Neural progenitor cell (in vitro differentiated cells): ENCODE results near the gene GAD1. TPM values are rescaled to one million over a fixed set of nuclear protein-coding genes. Genes with fewer than 3 reads are reported as not detected.

Experiments
- DNase-seq: peaks from one replicate; pipeline ENCODE4 v3.0.0-alpha.2; 2016; ENCODE audit warnings: low spot score
- H2AFZ ChIP-seq: fragments of 200-600 bp; sonication (generic); replicated peaks from 2 replicates; pipeline ENCODE4 v1.6.1; 2016; ENCODE audit warnings: antibody characterized with exemption
- H3F3A ChIP-seq: fragments of 200-600 bp; sonication (generic); 2 replicates; pipeline ENCODE4 v1.6.1; 2016; ENCODE audit warnings: antibody characterized with exemption, low read depth
- H3K27ac ChIP-seq: fragments of 200-600 bp; sonication (generic); 2 replicates; pipeline ENCODE4 v1.5.1; 2016; ENCODE audit warnings: mild to moderate bottlenecking
- H3K27me3 ChIP-seq: fragments of 200-600 bp; sonication (generic); 2 replicates; pipeline ENCODE4 v1.6.1; 2016; ENCODE audit warnings: mild to moderate bottlenecking, moderate library complexity
- H3K36me3 ChIP-seq: fragments of 200-600 bp; sonication (generic); 2 replicates; pipeline ENCODE4 v1.5.1; 2016
- H3K4me1 ChIP-seq: fragments of 200-600 bp; sonication (generic); 2 replicates; pipeline ENCODE4 v1.6.1; 2016; ENCODE audit warnings: mixed run types
- H3K4me2 ChIP-seq: fragments of 200-600 bp; sonication (generic); 2 replicates; pipeline ENCODE4 v1.6.1; 2016
- H3K4me3 ChIP-seq: fragments of 200-600 bp; sonication (generic); 2 replicates; pipeline ENCODE4 v1.5.1; 2016
- H3K79me2 ChIP-seq: fragments of 200-600 bp; sonication (generic); 2 replicates; pipeline ENCODE4 v1.6.1; 2016; ENCODE audit warnings: low read depth
- H3K9ac ChIP-seq: fragments of 200-600 bp; sonication (generic); 2 replicates; pipeline ENCODE4 v1.6.1; 2016
- H3K9me3 ChIP-seq: fragments of 200-600 bp; sonication (generic); 2 replicates; pipeline ENCODE4 v1.5.1; 2016; ENCODE audit warnings: low read depth
- H4K20me1 ChIP-seq: fragments of 200-600 bp; sonication (generic); 2 replicates; pipeline ENCODE4 v1.6.1; 2016; ENCODE audit warnings: low read depth
- H3K27ac Mint-ChIP-seq: 3 replicates; pipeline ENCODE4 v1.8.0; 2021; ENCODE audit warnings: mixed read lengths
- H3K27me3 Mint-ChIP-seq: 2 replicates; pipeline ENCODE4 v1.8.0; 2022; ENCODE audit warnings: low read depth, mild to moderate bottlenecking, inconsistent platforms, moderate library complexity, mixed read lengths; ENCODE audit not compliant: insufficient read depth
- H3K36me3 Mint-ChIP-seq: 3 replicates; pipeline ENCODE4 v1.8.0; 2021; ENCODE audit warnings: mixed read lengths
- H3K4me1 Mint-ChIP-seq: 3 replicates; pipeline ENCODE4 v1.8.0; 2021; ENCODE audit warnings: mixed read lengths
- H3K4me3 Mint-ChIP-seq: 3 replicates; pipeline ENCODE4 v1.8.0; 2021; ENCODE audit warnings: mild to moderate bottlenecking, moderate library complexity, mixed read lengths
- H3K9me3 Mint-ChIP-seq: 3 replicates; pipeline ENCODE4 v1.8.0; 2020; ENCODE audit warnings: mixed read lengths
- EZH2 ChIP-seq: fragments of 200-600 bp; sonication (generic); IDR thresholded peaks from 2 replicates; pipeline ENCODE4 v1.6.1; 2017; ENCODE audit warnings: antibody characterized with exemption, mild to moderate bottlenecking, moderate library complexity
- EZH2phosphoT487 ChIP-seq: fragments of 200-600 bp; sonication (generic); IDR thresholded peaks from 2 replicates; pipeline ENCODE4 v1.6.1; 2017; ENCODE audit warnings: antibody characterized with exemption
- total RNA-seq: library from RNA; depleted of rRNA; stranded (reverse); fragments of >200 nt; gene quantifications from 2 replicates; pipeline ENCODE4 v1.2.3, GENCODE V29; 2015; ENCODE audit warnings: low replicate concordance
- TF ChIP-seq, protein P1 (sequence below): fragments of 200-600 bp; sonication (generic); IDR thresholded peaks from 2 replicates; pipeline ENCODE4 v1.5.1; 2017; ENCODE audit warnings: antibody characterized with exemption, mild to moderate bottlenecking

The GAD1 gene
- 5.2 and 10.7 TPM in 2 replicates for total RNA-seq

DNA sequence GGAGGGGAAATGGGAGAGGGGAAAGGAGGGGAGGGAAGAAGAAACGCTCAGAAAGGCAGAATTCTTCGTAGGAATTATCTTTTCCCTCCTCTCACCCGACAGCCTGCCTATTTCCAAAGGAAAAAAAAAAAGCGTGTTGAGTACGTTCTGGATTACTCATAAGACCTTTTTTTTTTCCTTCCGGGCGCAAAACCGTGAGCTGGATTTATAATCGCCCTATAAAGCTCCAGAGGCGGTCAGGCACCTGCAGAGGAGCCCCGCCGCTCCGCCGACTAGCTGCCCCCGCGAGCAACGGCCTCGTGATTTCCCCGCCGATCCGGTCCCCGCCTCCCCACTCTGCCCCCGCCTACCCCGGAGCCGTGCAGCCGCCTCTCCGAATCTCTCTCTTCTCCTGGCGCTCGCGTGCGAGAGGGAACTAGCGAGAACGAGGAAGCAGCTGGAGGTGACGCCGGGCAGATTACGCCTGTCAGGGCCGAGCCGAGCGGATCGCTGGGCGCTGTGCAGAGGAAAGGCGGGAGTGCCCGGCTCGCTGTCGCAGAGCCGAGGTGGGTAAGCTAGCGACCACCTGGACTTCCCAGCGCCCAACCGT, at the start of gene GAD1:
TSS of gene GAD1 (plus strand) at position 384 of the 589 bp plus-strand sequence. CDS start 1,705 bp downstream, outside the sequence.
- Histone ChIP-seq H3K27ac (no peak within 1 kb of the TSS), H3K9me3 (no peaks in the 10 kb centered on the region), H3K9ac (no peak within 1 kb of the TSS), H2AFZ (peak within 1 kb of the TSS; percentile 81), H3F3A (peaks cover 83% of the 10 kb centered on the region), H3K4me1 (peaks cover 58% of the 10 kb centered on the region), H3K27me3 (peaks cover 88% of the 10 kb centered on the region), H3K79me2 (no peaks in the 10 kb centered on the region), H3K4me3 (peak within 1 kb of the TSS; percentile 60), H3K4me2 (peak within 1 kb of the TSS; percentile 96), H4K20me1 (peaks cover 38% of the 10 kb centered on the region), H3K36me3 (no peaks in the 10 kb centered on the region)
- TF ChIP-seq EZH2phosphoT487 (no peak), EZH2 (peak; percentile 18)
- DNase-seq, result peak; percentile 82
- H3K27me3 Mint-ChIP-seq, result peaks cover 82% of the 10 kb centered on the region
- H3K4me3 Mint-ChIP-seq, result peak within 1 kb of the TSS; percentile 88
- H3K9me3 Mint-ChIP-seq, result no peaks in the 10 kb centered on the region
- H3K27ac Mint-ChIP-seq, result no peak within 1 kb of the TSS
- peaks cover 63% of the 10 kb centered on the region for H3K4me1 Mint-ChIP-seq
- H3K36me3 Mint-ChIP-seq, result no peaks in the 10 kb centered on the region

DNA sequence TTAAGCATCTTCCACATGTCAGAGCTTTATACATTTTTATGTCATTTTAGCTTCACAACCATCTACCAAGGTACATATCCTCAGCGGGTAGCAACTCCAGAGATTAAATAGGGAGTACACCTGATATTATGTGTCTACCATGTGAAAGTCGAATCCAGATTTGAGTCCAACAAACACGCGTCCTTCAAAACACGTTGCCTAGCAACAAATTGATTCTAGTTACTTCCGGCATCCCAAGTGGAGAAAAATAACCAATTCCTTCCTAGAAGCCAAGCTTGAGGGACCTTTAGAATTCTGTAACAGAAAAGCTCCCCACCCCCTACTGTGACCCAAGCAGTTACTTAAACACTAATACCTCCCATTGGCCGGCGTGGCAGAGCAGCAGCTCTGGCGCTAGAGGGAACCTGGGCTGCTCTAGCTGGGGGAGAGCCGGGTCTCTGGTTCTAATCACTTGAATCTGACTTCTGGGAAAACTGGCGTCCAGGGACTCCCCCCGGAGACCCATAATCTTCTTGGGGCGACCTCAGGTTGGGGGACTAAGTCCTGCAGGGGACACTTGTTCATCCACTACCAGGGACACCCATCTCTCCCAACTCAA, 46.6 kb upstream of the GAD1 start, which contains the start of gene ERICH2:
TSS of gene ERICH2 (plus strand) at position 371 of the 598 bp plus-strand sequence. CDS start 304 bp downstream, outside the sequence.
- H3K27me3 ChIP-seq, result no peaks in the 10 kb centered on the region
- H3K9ac ChIP-seq, result no peak within 1 kb of the TSS
- H2AFZ ChIP-seq, result peak within 1 kb of the TSS; percentile 71
- no peak for TF ChIP-seq EZH2
- TF ChIP-seq, protein P1, sequence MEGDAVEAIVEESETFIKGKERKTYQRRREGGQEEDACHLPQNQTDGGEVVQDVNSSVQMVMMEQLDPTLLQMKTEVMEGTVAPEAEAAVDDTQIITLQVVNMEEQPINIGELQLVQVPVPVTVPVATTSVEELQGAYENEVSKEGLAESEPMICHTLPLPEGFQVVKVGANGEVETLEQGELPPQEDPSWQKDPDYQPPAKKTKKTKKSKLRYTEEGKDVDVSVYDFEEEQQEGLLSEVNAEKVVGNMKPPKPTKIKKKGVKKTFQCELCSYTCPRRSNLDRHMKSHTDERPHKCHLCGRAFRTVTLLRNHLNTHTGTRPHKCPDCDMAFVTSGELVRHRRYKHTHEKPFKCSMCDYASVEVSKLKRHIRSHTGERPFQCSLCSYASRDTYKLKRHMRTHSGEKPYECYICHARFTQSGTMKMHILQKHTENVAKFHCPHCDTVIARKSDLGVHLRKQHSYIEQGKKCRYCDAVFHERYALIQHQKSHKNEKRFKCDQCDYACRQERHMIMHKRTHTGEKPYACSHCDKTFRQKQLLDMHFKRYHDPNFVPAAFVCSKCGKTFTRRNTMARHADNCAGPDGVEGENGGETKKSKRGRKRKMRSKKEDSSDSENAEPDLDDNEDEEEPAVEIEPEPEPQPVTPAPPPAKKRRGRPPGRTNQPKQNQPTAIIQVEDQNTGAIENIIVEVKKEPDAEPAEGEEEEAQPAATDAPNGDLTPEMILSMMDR, result peak; percentile 38
- H3K9me3 Mint-ChIP-seq, result no peaks in the 10 kb centered on the region
- no peak within 1 kb of the TSS for H3K27ac Mint-ChIP-seq
- no peaks in the 10 kb centered on the region for H3K9me3 ChIP-seq
- H3K4me2 ChIP-seq, result peak within 1 kb of the TSS; percentile 82
- no peaks in the 10 kb centered on the region for H4K20me1 ChIP-seq
- peaks cover 5% of the 10 kb centered on the region for H3K27me3 Mint-ChIP-seq
- H3K4me1 ChIP-seq, result peaks cover 28% of the 10 kb centered on the region
- no peaks in the 10 kb centered on the region for H3K36me3 Mint-ChIP-seq
- peaks cover 18% of the 10 kb centered on the region for H3F3A ChIP-seq
- peak within 1 kb of the TSS; percentile 88 for H3K4me3 Mint-ChIP-seq
- DNase-seq, result peak; percentile 93
- H3K4me1 Mint-ChIP-seq, result peaks cover 31% of the 10 kb centered on the region
- peaks cover 12% of the 10 kb centered on the region for H3K79me2 ChIP-seq
- H3K27ac ChIP-seq, result peak within 1 kb of the TSS; percentile 64
- H3K36me3 ChIP-seq, result no peaks in the 10 kb centered on the region
- peak within 1 kb of the TSS; percentile 63 for H3K4me3 ChIP-seq

DNA sequence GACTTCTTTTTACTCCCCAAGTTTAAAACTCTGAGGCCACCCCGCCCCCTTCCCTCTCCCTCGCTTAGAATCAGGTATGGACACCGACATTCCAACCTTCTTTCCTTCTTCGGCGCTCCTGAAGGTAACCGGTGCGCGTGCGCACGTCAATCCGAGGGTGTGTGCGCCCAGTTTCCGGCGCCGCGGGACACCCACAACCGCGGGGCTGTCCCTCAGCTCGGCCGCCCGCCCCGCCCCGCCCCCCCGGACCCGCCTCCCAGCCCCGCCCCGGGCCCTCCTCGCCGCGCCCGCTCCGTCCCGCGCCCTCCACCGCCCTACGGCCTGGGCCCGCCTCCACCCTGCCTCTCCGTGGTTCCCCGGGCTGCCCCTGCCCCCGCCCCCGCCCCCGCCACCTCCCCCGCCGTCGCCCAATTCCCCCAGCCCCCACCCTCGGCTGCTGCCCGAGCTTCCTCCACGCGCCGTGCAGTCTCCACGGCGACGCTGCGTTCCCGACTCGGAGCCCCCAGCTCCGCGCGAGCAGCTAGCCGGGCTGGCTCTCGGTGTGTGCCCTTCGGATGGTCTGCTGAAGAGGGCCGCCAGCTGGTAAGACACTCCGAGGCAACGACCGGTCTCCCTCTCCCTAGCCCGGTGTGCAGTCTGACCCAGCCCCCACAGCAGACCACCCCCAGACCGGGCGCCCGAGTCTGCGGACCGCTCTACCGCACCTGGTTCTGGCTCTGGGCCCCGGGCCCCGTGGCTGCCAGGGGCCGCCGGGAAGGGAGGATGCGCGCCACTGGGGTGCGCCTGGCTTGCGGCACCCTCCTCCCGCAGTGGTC, 45.9 kb upstream of the GAD1 start:
- Histone ChIP-seq H4K20me1 (no peaks in the 10 kb centered on the region), H3K4me3 (peak overlapping the region; percentile 63), H3K79me2 (peaks cover 12% of the 10 kb centered on the region), H3K9me3 (no peaks in the 10 kb centered on the region), H3K27ac (peak overlapping the region; percentile 64), H3K9ac (no peak overlapping the region), H2AFZ (peak overlapping the region; percentile 71), H3K27me3 (no peaks in the 10 kb centered on the region), H3K36me3 (no peaks in the 10 kb centered on the region), H3K4me1 (peaks cover 24% of the 10 kb centered on the region), H3K4me2 (peak overlapping the region; percentile 82), H3F3A (peaks cover 14% of the 10 kb centered on the region)
- no peaks in the 10 kb centered on the region for H3K9me3 Mint-ChIP-seq
- H3K36me3 Mint-ChIP-seq, result no peaks in the 10 kb centered on the region
- peak overlapping the region; percentile 88 for H3K4me3 Mint-ChIP-seq
- no peak overlapping the region for H3K27ac Mint-ChIP-seq
- TF ChIP-seq EZH2, result peak; percentile 38
- TF ChIP-seq EZH2phosphoT487, result no peak
- TF ChIP-seq, protein P1, result peak; percentile 7
- H3K27me3 Mint-ChIP-seq, result peaks cover 5% of the 10 kb centered on the region
- peak; percentile 90 for DNase-seq
- peaks cover 28% of the 10 kb centered on the region for H3K4me1 Mint-ChIP-seq
